ENCODE results near the gene E2F7.

Gene E2F7

GRCh38 chr12:77062396-77062795 is 3.0 kb downstream of the E2F7 start:
- no peak for DNase-seq

- DNase-seq = no peak
Observed at GRCh38 chr12:77060883-77061240, 4.5 kb downstream of the E2F7 start.

- DNase-seq = no peak
Observed at GRCh38 chr12:77060136-77060882, 5.1 kb downstream of the E2F7 start.

- no peak for DNase-seq
Observed at GRCh38 chr12:77058740-77059139, 6.6 kb downstream of the E2F7 start.

- no peak for DNase-seq
Observed at GRCh38 chr12:77054851-77055250, 10.5 kb downstream of the E2F7 start.

- DNase-seq = no peak
Observed at GRCh38 chr12:77053259-77053658, 12.1 kb downstream of the E2F7 start.

- DNase-seq = no peak
Observed at GRCh38 chr12:77049767-77050353, 15.5 kb downstream of the E2F7 start.

GRCh38 chr12:77047341-77048109 is 17.8 kb downstream of the E2F7 start:
- no peak for DNase-seq

- no peak for DNase-seq
Observed at GRCh38 chr12:77046468-77046867, 18.9 kb downstream of the E2F7 start.

GRCh38 chr12:77045183-77045582 is 20.2 kb downstream of the E2F7 start:
- DNase-seq = no peak

GRCh38 chr12:77044721-77045120 is 20.6 kb downstream of the E2F7 start:
- no peak for DNase-seq

- no peak for DNase-seq
Observed at GRCh38 chr12:77042833-77043232, 22.5 kb downstream of the E2F7 start.

GRCh38 chr12:77040231-77040630 is 25.1 kb downstream of the E2F7 start:
- no peak for DNase-seq

- DNase-seq = no peak
Observed at GRCh38 chr12:77035226-77035625, 30.1 kb downstream of the E2F7 start.

GRCh38 chr12:77033658-77034536 is 31.5 kb downstream of the E2F7 start:
- DNase-seq = no peak

- DNase-seq = no peak
Observed at GRCh38 chr12:77032406-77032805, 33.0 kb downstream of the E2F7 start.

GRCh38 chr12:77031745-77032144 is 33.6 kb downstream of the E2F7 start:
- DNase-seq = no peak

GRCh38 chr12:77025782-77026314 is 39.5 kb downstream of the E2F7 start:
- DNase-seq = no peak

GRCh38 chr12:77023501-77023900 is 41.9 kb downstream of the E2F7 start:
- DNase-seq = no peak

- DNase-seq = no peak
Observed at GRCh38 chr12:77019920-77020319, 45.4 kb downstream of the E2F7 start.

- DNase-seq = no peak
Observed at GRCh38 chr12:77016606-77017005, 48.8 kb downstream of the E2F7 start.

- DNase-seq = no peak
Observed at GRCh38 chr12:77013091-77013490, 52.3 kb downstream of the E2F7 start.

Data from activated gamma-delta T cell treated with Interleukin-2 at 50 U/mL for 16 hours (primary cell).